GM10266 (cell line): Measurements from ENCODE around the gene FASTK.

Experiments used
- DNase-seq: peaks from one replicate; pipeline ENCODE4 v3.0.0; 2012; ENCODE audit errors: extremely low spot score
- TF ChIP-seq, protein P1 (sequence below): IDR thresholded peaks from 2 replicates; pipeline ENCODE4 v1.5.1; 2012; ENCODE audit warnings: mild to moderate bottlenecking, low read depth; ENCODE audit not compliant: control insufficient read depth, insufficient read depth; ENCODE audit errors: missing control alignments

The FASTK gene

DNA sequence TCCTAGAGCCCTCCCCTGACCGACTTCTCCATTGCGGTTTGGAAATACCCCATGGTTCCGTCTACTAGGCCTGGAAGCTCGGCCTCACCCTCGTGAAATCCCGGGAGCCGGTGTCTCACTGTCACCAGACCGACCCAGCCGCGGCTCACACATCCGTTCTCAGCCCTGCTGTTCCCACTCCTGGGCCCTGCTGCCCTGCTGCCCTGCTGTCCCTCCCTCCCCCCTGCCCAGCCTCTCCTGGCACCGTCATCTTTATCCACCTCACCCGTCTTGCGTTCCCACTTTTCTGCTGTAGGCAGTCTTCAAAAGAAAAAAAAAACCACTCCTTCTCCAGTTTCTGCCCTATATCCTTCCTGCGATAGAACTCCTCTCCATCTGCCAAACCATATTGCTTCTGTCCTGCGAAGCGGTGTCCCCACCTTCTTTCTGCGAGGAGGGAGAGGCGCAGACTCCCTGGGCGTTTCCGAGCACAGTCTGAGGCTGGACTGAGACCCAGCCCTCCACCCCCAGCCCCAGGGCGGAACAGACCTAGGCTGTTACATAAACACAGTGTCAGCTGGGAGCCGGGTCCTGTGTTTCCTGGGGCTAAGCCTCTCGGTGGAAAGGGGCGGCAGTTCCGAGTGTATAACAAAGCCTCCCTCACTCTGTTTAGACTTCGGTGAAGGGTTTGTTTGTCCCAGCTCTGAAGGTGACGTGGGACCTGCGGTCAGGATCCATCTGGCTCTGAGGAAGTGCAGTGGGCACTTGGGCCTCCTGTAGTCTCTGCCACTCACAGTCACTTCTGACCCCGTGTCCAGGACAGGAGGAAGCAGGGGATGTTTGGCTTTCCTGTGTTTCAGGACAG is 8.5 kb upstream of the FASTK start:
- DNase-seq: no peak

GRCh38 chr7:151088019-151088855 is 7.6 kb upstream of the FASTK start:
- TF ChIP-seq, protein P1, sequence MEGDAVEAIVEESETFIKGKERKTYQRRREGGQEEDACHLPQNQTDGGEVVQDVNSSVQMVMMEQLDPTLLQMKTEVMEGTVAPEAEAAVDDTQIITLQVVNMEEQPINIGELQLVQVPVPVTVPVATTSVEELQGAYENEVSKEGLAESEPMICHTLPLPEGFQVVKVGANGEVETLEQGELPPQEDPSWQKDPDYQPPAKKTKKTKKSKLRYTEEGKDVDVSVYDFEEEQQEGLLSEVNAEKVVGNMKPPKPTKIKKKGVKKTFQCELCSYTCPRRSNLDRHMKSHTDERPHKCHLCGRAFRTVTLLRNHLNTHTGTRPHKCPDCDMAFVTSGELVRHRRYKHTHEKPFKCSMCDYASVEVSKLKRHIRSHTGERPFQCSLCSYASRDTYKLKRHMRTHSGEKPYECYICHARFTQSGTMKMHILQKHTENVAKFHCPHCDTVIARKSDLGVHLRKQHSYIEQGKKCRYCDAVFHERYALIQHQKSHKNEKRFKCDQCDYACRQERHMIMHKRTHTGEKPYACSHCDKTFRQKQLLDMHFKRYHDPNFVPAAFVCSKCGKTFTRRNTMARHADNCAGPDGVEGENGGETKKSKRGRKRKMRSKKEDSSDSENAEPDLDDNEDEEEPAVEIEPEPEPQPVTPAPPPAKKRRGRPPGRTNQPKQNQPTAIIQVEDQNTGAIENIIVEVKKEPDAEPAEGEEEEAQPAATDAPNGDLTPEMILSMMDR: no peak
- DNase-seq: no peak

More for the DNA sequence above, 8.5 kb upstream of the FASTK start:
- TF ChIP-seq, protein P1: no peak

DNA sequence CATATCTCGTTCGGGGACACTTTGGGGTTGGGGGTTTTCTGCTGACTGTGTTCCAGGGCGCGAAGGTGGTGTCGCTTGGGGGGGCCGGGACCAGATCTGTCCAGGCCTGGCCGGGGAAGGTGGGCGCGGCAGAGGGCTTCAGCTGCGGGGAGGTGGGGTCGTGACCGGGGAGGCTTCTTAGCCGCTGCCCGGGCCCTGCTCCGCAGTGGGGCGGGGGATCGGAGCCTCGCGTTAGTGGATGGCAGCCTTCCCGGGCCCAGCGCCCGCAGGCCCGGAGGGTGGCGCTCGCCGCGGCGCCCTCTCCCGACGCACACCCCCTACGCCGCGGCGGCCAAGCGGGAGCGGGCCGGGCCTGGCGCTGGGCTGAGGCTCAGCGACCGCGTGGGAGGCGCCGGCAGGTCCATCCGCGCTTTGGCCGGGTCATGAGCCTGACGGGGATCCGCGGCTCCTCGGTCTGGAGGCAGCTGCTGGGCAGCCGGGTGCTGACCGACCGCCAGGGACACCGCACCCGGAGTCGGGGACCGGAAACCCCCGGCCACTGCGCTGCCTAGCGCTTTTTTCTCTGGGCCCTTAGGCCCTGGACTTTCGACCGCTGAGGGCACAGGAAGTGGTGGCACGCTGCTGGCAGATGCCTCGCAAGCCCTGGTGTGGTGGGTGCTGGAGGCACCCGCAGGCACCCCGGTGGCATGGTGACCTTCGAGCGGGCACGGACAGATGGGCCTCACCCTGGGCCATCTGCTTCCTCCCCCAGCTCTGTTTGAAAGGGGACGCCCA is 6.8 kb upstream of the FASTK start:
- peak; percentile 73 for DNase-seq
- TF ChIP-seq, protein P1: peak; percentile 67

DNA sequence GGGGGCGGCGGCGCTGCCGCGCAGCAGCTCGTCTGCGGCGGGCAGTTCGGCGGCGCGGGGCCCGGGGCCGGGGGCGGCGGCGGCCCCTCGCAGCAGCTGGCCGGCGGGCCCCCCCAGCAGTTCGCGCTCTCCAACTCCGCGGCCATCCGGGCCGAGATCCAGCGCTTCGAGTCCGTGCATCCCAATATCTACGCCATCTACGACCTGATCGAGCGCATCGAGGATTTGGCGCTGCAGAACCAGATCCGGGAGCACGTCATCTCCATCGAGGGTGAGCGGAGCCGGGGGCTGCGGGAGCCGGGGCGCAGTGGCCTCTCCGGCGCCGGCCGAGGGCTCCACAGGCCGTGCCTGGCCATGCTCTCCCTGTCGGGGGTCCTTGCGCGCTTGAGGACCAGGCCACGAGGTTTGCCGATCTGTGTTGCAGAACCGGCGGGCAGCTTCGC is 6.2 kb upstream of the FASTK start:
- TF ChIP-seq, protein P1: no peak
- no peak for DNase-seq

DNA sequence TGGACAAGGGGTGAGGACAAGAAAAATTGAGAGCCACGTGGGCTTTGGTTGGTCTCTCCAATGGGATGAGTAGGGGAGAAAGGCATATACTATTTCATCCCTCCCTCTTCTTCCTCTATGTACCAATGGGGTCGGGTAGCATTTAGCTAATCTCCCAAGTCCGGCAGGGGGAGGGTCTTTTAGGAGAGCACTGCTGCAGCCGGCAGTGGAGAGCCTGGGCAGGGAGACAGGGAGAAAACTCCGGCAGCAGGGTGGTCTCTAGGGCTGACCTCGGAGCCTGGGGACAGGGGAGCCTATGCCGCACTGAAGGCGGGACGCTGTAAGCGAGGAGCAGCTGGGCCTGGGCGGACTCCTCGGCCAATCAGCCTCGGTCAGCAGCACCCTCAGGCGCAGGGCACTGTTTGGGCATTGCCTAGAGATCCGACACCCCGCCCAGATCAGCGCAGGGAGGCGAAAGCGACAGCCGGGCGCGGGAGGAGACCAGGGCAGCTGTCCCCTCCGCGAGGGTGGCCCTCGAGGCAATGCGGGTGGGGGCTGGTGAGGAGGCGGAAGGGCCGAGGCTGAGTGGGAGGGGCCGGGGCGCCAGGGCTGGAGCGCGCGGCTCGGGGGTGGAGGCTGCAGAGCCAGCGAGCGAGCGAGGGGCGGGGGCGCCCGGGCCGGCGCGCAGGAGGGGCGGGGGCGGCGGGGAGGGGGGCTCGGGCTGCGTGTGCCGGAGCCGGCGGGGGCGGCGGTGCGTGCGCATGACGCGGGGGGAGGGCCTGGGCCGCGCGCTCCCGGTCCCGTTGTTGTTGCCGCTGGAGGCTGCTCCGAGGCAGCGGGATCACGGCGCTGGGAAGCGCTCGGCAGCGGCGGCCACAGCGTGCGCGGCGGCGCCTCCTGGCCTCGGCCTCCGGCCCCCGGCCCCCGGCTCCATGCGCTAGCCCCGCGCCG is 5.3 kb upstream of the FASTK start, which contains the start of gene AGAP3:
AGAP3 (plus strand) TSS at position 785 of the 930 bp plus-strand sequence. CDS start 267 bp downstream, outside the sequence.
- peak; percentile 96 for DNase-seq
- TF ChIP-seq, protein P1: no peak

- TF ChIP-seq, protein P1: no peak
- DNase-seq: no peak
Observed at GRCh38 chr7:151085329-151085690, 4.7 kb upstream of the FASTK start.
